ENCODE data around the gene STAM2. TPM values are rescaled to one million over a fixed set of nuclear protein-coding genes. Genes with fewer than 3 reads are reported as not detected.

STAM2 gene
- total RNA-seq, 1 donor, result 62.0 TPM

- no peak overlapping the region for H3K4me3 ChIP-seq (ENCODE audit: low read depth, low read length)
- TF ChIP-seq, protein P1, sequence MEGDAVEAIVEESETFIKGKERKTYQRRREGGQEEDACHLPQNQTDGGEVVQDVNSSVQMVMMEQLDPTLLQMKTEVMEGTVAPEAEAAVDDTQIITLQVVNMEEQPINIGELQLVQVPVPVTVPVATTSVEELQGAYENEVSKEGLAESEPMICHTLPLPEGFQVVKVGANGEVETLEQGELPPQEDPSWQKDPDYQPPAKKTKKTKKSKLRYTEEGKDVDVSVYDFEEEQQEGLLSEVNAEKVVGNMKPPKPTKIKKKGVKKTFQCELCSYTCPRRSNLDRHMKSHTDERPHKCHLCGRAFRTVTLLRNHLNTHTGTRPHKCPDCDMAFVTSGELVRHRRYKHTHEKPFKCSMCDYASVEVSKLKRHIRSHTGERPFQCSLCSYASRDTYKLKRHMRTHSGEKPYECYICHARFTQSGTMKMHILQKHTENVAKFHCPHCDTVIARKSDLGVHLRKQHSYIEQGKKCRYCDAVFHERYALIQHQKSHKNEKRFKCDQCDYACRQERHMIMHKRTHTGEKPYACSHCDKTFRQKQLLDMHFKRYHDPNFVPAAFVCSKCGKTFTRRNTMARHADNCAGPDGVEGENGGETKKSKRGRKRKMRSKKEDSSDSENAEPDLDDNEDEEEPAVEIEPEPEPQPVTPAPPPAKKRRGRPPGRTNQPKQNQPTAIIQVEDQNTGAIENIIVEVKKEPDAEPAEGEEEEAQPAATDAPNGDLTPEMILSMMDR (IDR thresholded peaks at IDR 0.05; ENCODE audit: insufficient read depth, low read length), result no peak
- no peak for DNase-seq (ENCODE audit: low read depth)
Measured at GRCh38 chr2:152075461-152076050, 100.0 kb downstream of the STAM2 start.

- TF ChIP-seq, protein P1 (IDR thresholded peaks at IDR 0.05; ENCODE audit: insufficient read depth, low read length), result no peak
- no peak for DNase-seq (ENCODE audit: low read depth)
- H3K4me3 ChIP-seq (ENCODE audit: low read depth, low read length), result no peak overlapping the region
Measured at GRCh38 chr2:152072011-152072410, 103.6 kb downstream of the STAM2 start.

- no peak overlapping the region for H3K4me3 ChIP-seq (ENCODE audit: low read depth, low read length)
Measured at GRCh38 chr2:152071518-152071917, 104.0 kb downstream of the STAM2 start.

DNA sequence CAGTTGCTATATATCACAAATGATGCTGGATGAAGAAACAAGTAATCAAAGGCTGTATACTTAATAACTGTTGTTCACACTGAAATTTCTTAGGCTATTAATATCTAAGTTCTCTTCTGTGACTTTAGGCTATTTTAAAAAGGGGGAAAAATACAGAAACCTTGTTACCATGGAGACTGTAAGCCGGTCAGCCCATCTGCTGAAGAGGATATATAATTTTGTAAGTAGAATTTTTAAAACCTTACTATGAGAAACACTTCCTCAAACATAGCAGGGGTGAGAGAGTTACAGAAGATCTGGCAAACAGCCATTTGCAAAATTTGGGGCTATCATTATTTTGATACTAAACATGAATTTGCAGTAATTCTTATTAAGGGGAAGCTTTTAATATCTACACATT is 104.5 kb downstream of the STAM2 start:
- H3K4me3 ChIP-seq (ENCODE audit: low read depth, low read length), result no peak overlapping the region
- TF ChIP-seq, protein P1 (IDR thresholded peaks at IDR 0.05; ENCODE audit: insufficient read depth, low read length), result no peak
- no peak for DNase-seq (ENCODE audit: low read depth)

More at GRCh38 chr2:152071518-152071917, 104.0 kb downstream of the STAM2 start:
- no peak for DNase-seq (ENCODE audit: low read depth)
- TF ChIP-seq, protein P1 (IDR thresholded peaks at IDR 0.05; ENCODE audit: insufficient read depth, low read length), result no peak

GRCh38 chr2:152068226-152068625 is 107.3 kb downstream of the STAM2 start:
- DNase-seq (ENCODE audit: low read depth), result no peak
- no peak overlapping the region for H3K4me3 ChIP-seq (ENCODE audit: low read depth, low read length)
- TF ChIP-seq, protein P1 (IDR thresholded peaks at IDR 0.05; ENCODE audit: insufficient read depth, low read length), result no peak

DNA sequence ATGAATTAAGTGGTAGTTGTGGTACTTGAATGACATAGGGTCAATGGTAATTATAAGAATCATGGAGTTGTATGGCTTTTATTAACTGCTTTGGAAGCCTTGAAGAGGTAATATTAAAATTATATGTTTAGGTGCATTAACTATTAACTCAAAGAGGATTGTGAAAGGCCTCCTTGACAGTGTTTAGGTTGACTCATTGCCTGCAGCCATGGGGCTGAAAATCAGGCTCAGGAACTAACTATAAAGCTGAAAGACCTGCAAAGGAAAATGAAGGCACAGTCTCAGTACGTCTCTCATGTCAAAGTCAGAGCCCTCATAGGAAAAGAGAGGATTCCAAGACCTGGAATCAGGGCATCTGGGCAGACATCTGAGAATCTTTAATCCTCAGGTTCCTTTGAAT is 107.7 kb downstream of the STAM2 start:
- no peak overlapping the region for H3K4me3 ChIP-seq (ENCODE audit: low read depth, low read length)
- TF ChIP-seq, protein P1 (IDR thresholded peaks at IDR 0.05; ENCODE audit: insufficient read depth, low read length), result no peak
- DNase-seq (ENCODE audit: low read depth), result no peak

Small RNA genes lying within 50 kb of the gene (small RNA-seq; reads per million reads assigned to genes)
- not detected for gene RPL30P2

Other genes starting within 250 kb of the STAM2 start
- 4.8 and 7.5 TPM in 2 replicates for gene CACNB4, start 76.7 kb downstream of the STAM2 start, total RNA-seq (ENCODE audit: low replicate concordance)
- 23.6 and 28.0 TPM in 2 replicates for gene FMNL2, start 159.4 kb upstream of the STAM2 start, total RNA-seq (ENCODE audit: low replicate concordance)